Esophagus squamous epithelium (tissue), 5 donors: ENCODE data around the gene ENOX2. TPM values are rescaled to one million over a fixed set of nuclear protein-coding genes. Genes with fewer than 3 reads are reported as not detected.
"Not testable (repeated sequence)": the region's sequence is repeated elsewhere in the genome, so short reads cannot be mapped to it uniquely, and the experiment has no call there.

Experiments used
- DNase-seq: peaks from one replicate; lab custom pipeline; 2025; lab: John Stamatoyannopoulos, UW
- H3K27ac ChIP-seq, 4 donors: fragments of 200-600 bp; sonication (generic); one replicate each; pipeline ENCODE4 v1.5.1; 2016 to 2019; ENCODE audit warnings: mild to moderate bottlenecking in 1 of 4
- H3K27me3 ChIP-seq, 4 donors: fragments of 200-600 bp; sonication (generic); 1 replicate in 3 of 4; 2 replicates in 1 of 4; pipeline versions ENCODE4 v1.5.1 to v1.6.0; 2017 to 2021; ENCODE audit warnings: antibody characterized with exemption in 1 of 4
- H3K36me3 ChIP-seq, 3 donors: fragments of 200-600 bp; sonication (generic); one replicate each; pipeline ENCODE4 v1.5.1; 2016 to 2019
- H3K4me1 ChIP-seq, 3 donors: fragments of 200-600 bp; sonication (generic); one replicate each; pipeline ENCODE4 v1.5.1; 2017 to 2019
- H3K4me3 ChIP-seq, 4 donors: fragments of 200-600 bp; sonication (generic); 1 replicate in 3 of 4; 2 replicates in 1 of 4; pipeline ENCODE4 v1.5.1; 2016 to 2019; ENCODE audit warnings: mild to moderate bottlenecking in 2 of 4, moderate library complexity in 1 of 4
- H3K9me3 ChIP-seq, 3 donors: fragments of 200-600 bp; sonication (generic); one replicate each; pipeline ENCODE4 v1.5.1; 2016 to 2019
- POLR2A ChIP-seq, 4 donors: fragments of 450-650 bp; IDR thresholded peaks; one replicate each; pipeline ENCODE4 v1.6.1; 2017; ENCODE audit warnings: antibody characterized with exemption in 4 of 4, mild to moderate bottlenecking in 4 of 4, moderate library complexity in 3 of 4
- WGBS, 2 donors: methylation state at CpG; one replicate each; pipeline ENCODE4 v1.1.5; 2018; 5-methylcytosine and 5-hydroxymethylcytosine counted together
- intact Hi-C: fragments of 100-400 bp; cut with DNase I; formaldehyde crosslinking; loops from one replicate; pipeline ENCODE4 v1.15.0; 2022
- total RNA-seq, 4 donors: library from RNA; depleted of rRNA; stranded (reverse); fragments of >200 nt; gene quantifications; one replicate each; pipeline ENCODE4 v1.1.0, GENCODE V29; 2016
- TF ChIP-seq, protein P1 (sequence below), 6 experiments: fragments of 450-650 bp in 4 of 6; fragments of 200-600 bp in 2 of 6; sonication (generic) in 2 of 6; IDR thresholded peaks; one replicate each; pipeline ENCODE4 v1.5.1; 2016 to 2019; ENCODE audit warnings: antibody characterized with exemption in 6 of 6, mild to moderate bottlenecking in 4 of 6, moderate library complexity in 4 of 6
- donor health status: DM: yes; HTN: yes; CAD: no.

ENOX2 gene
- total RNA-seq, 4 donors from 2014 or later, result 5.4 to 13.7 (median 11.4) TPM

DNA sequence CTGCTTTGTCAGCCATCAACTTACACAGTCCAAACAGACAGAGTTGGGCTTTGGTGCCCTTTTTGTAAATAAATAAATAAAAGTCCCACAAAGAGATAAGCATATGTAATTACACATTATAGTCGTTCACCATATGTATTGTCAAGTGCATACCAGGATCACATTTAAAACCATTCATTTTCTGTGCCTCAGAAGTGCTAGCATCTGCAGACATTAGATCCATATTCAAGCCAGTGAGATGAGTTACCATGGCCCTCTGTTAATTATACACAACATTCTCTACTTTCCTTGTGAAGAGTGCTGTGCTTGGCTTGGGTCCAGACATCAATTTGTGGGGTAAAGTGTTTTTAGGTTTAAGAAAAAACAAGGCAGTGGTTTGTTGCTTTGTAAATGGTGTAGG lies 76.8 kb downstream of the ENOX2 start:
- H3K36me3 ChIP-seq, result no peaks in the 10 kb centered on the region
- H3K9me3 ChIP-seq, result no peaks in the 10 kb centered on the region
- WGBS, 2 donors, result 52 to 90% methylated on average over 1 of the region's 1 CpG
- DNase-seq, result no peak
- no peak overlapping the region for H3K4me3 ChIP-seq
- H3K4me1 ChIP-seq, result peaks cover 0 to 18% (median 0%) of the 10 kb centered on the region in 3 donors
- no peak for TF ChIP-seq POLR2A (IDR thresholded peaks at IDR 0.05)
- TF ChIP-seq, protein P1, sequence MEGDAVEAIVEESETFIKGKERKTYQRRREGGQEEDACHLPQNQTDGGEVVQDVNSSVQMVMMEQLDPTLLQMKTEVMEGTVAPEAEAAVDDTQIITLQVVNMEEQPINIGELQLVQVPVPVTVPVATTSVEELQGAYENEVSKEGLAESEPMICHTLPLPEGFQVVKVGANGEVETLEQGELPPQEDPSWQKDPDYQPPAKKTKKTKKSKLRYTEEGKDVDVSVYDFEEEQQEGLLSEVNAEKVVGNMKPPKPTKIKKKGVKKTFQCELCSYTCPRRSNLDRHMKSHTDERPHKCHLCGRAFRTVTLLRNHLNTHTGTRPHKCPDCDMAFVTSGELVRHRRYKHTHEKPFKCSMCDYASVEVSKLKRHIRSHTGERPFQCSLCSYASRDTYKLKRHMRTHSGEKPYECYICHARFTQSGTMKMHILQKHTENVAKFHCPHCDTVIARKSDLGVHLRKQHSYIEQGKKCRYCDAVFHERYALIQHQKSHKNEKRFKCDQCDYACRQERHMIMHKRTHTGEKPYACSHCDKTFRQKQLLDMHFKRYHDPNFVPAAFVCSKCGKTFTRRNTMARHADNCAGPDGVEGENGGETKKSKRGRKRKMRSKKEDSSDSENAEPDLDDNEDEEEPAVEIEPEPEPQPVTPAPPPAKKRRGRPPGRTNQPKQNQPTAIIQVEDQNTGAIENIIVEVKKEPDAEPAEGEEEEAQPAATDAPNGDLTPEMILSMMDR (IDR thresholded peaks at IDR 0.05), result no peak
- intact Hi-C loops, result no loop called here
- H3K27me3 ChIP-seq, result no peaks in the 10 kb centered on the region
- H3K27ac ChIP-seq, result no peak overlapping the region

DNA sequence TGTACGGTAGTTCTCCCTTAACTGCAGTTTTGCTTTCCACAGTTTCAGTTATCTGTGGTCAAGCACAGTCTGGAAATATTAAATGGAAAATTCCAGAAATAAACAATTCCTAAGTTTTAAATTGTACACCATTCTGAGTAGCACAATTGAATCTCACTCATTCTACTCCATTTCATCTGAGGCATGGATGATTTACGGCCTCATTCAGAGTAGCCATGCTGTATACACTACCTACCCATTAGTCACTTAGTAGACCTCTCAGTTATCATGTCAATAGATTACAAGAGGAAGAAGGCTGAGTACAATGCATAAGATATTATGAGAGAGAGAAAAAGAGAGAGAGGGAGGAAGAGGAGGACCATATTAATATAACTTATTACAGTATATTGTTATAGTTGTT lies 77.5 kb downstream of the ENOX2 start:
- Histone ChIP-seq H3K9me3 (no peaks in the 10 kb centered on the region), H3K27me3 (no peaks in the 10 kb centered on the region), H3K27ac (no peak overlapping the region), H3K4me3 (no peak overlapping the region), H3K36me3 (no peaks in the 10 kb centered on the region), H3K4me1 (peaks cover 0 to 15% (median 0%) of the 10 kb centered on the region in 3 donors)
- no peak for TF ChIP-seq POLR2A (IDR thresholded peaks at IDR 0.05)
- WGBS, 2 donors, result 87 to 94% methylated on average over 2 of the region's 2 CpGs
- intact Hi-C loops, result no loop called here
- DNase-seq, result no peak

DNA sequence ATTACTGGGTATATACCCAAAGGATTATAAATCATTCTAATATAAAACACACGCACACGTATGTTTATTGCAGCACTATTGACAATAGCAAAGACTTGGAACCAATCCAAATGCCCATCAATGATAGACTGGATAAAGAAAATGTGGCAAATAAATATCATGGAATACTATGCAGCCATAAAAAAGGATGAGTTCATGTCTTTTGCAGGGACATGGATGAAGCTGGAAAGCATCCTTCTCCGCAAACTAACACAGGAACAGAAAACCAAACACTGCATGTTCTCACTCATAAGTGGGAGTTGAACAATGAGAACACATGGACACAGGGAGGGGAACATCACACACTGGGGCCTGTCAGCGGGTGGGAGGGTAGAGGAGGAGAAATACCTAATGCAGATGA lies 83.6 kb downstream of the ENOX2 start:
- H3K27ac ChIP-seq, H3K36me3 ChIP-seq, intact Hi-C loops, DNase-seq, H3K27me3 ChIP-seq, H3K4me3 ChIP-seq, H3K9me3 ChIP-seq, H3K4me1 ChIP-seq: not testable (repeated sequence)
- 89 to 92% methylated on average over 4 of the region's 4 CpGs for WGBS, 2 donors

DNA sequence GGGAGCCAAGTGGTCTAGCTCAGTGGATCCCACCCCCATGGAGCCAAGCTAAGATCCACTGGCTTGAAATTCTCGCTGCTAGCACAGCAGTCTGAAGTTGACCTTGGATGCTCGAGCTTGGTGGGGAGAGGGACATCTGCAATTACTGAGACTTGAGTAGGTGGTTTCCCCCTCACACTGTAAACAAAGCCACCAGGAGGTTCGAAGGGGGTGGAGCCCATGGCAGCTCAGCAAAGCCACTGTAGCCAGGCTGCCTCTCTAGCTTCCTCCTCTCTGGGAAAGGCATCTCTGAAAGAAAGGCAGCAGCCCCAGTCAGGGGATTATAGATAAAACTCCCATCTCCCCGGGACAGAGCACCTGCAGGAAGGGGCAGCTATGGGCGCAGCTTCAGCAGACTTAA lies 89.1 kb downstream of the ENOX2 start:
- intact Hi-C loops, H3K27me3 ChIP-seq, H3K4me1 ChIP-seq, H3K27ac ChIP-seq, H3K4me3 ChIP-seq, DNase-seq, H3K36me3 ChIP-seq, H3K9me3 ChIP-seq: not testable (repeated sequence)
- 80 to 100% methylated on average over 1 of the region's 5 CpGs for WGBS, 2 donors

DNA sequence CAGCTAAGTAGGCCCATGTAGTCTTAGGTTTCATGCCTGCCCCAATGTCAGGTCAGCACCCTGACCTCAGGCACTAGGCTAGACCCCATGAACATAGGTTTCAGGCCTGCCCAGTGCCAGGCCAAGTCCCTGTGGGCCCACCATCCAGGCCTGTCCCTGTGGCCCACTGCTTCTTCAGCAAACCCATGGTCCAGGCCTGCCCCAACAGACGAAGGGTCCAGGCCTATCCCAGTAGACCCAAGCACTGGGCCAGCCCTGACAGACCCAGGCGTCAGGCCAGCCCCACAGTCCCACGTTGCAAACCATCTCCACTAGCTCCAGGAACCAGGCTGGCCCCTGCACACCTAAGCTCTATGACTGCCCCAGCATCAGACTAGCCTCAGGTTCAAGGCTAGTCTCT lies 92.4 kb downstream of the ENOX2 start:
- Histone ChIP-seq H3K27ac (no peak overlapping the region), H3K9me3 (peaks cover 0 to 5% (median 0%) of the 10 kb centered on the region in 3 donors), H3K4me3 (no peak overlapping the region), H3K4me1 (peaks cover 0 to 18% (median 0%) of the 10 kb centered on the region in 3 donors), H3K36me3 (no peaks in the 10 kb centered on the region), H3K27me3 (no peaks in the 10 kb centered on the region)
- no CpG with 5 or more reads among the region's 3 CpGs for WGBS, 2 donors
- no peak for DNase-seq
- intact Hi-C loops, result no loop called here
- TF ChIP-seq, protein P1 (IDR thresholded peaks at IDR 0.05), result no peak
- TF ChIP-seq POLR2A (IDR thresholded peaks at IDR 0.05), result no peak

DNA sequence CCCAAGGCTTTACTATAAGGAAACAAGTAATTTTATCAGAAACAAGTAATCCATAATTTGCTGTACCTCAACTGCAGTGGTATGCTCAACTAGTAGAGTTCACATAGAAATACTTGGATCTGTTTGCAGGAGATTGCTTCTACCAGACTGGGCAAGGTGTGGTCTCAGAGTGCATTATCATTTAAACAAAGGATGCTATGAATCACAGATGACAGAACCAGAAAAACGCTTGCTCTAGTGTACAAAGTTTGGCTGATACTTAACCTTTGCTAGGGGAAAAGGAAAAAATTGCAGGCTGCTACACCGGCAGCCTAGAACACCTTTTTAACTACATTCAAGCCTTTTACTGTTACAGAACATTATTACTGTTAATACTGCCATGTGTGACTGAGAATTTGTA lies 97.1 kb downstream of the ENOX2 start:
- 24 to 33% methylated on average over 2 of the region's 2 CpGs for WGBS, 2 donors
- Histone ChIP-seq H3K9me3 (no peaks in the 10 kb centered on the region), H3K36me3 (no peaks in the 10 kb centered on the region), H3K4me1 (peaks cover 0 to 18% (median 0%) of the 10 kb centered on the region in 3 donors), H3K27ac (peak overlapping the region in 1 of 4 donors; percentile 59), H3K27me3 (no peaks in the 10 kb centered on the region), H3K4me3 (no peak overlapping the region)
- no peak for TF ChIP-seq POLR2A (IDR thresholded peaks at IDR 0.05)
- TF ChIP-seq, protein P1 (IDR thresholded peaks at IDR 0.05), result no peak
- no peak for DNase-seq
- intact Hi-C loops, result no loop called here

DNA sequence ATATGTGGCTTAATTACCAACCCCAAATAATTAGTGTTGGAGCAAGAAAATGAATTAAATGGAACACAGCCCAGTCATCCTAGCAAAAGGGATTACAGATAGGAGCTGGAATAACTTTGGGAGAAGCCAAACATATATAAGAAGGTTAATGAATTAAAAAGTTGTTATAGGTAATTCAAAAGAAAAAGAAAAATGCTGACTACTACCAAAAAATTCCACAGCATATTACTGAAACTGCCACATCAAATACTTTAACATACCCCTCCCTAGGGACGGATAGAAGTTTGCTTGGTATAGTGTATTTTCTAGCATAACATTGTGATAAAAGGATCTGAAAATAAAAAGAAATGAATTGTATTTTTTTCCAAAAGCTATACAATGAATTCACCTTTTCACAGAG lies 99.5 kb downstream of the ENOX2 start:
- Histone ChIP-seq H3K27me3 (no peaks in the 10 kb centered on the region), H3K9me3 (no peaks in the 10 kb centered on the region), H3K27ac (no peak overlapping the region), H3K36me3 (no peaks in the 10 kb centered on the region), H3K4me3 (no peak overlapping the region), H3K4me1 (peaks cover 0 to 18% (median 0%) of the 10 kb centered on the region in 3 donors)
- 71 to 88% methylated on average over 1 of the region's 1 CpG for whole genome bisulfite sequencing, 2 donors
- DNase-seq, result no peak
- intact Hi-C loops, result no loop called here
- TF ChIP-seq POLR2A (IDR thresholded peaks at IDR 0.05), result no peak
- TF ChIP-seq, protein P1 (IDR thresholded peaks at IDR 0.05), result no peak
